HepG2 (cell line): Measurements from ENCODE around the gene CCDC116. TPM values are rescaled to one million over a fixed set of nuclear protein-coding genes. Genes with fewer than 3 reads are reported as not detected.
A peak's percentile ranks its signal among the peaks of the same experiment; 100 is the strongest.

Source experiments
- CBX2 ChIP-seq, 2 experiments: fragments of 200-600 bp in 1 of 2; sonication (generic); formaldehyde crosslinking in 1 of 2; IDR thresholded peaks; 2 replicates each; pipeline versions ENCODE4 v1.7.0 to v1.8.1; 2018 to 2022; ENCODE audit warnings: low read depth in 2 of 2, low read length in 1 of 2, mild to moderate bottlenecking in 1 of 2, missing genetic modification reagents in 1 of 2
- CHD2 ChIP-seq: IDR thresholded peaks from 2 replicates; pipeline ENCODE4 v1.6.1; 2011; ENCODE audit warnings: low read depth, low read length, improper control_type of control experiment
- HMG20A ChIP-seq: IDR thresholded peaks from 2 replicates; pipeline ENCODE4 v1.6.1; 2016; ENCODE audit warnings: borderline replicate concordance
- HNF4G ChIP-seq, 2 experiments: sonication (generic) in 1 of 2; formaldehyde crosslinking in 1 of 2; IDR thresholded peaks; 2 replicates each; pipeline versions ENCODE4 v1.4.0 to v1.6.1; 2011 to 2020; ENCODE audit warnings: borderline replicate concordance in 2 of 2, low read depth in 2 of 2, mild to moderate bottlenecking in 2 of 2, low read length in 1 of 2, missing genetic modification reagents in 1 of 2, moderate library complexity in 1 of 2
- LCORL ChIP-seq, 2 experiments: fragments of 450-650 bp in 1 of 2; sonication (generic) in 1 of 2; formaldehyde crosslinking in 1 of 2; IDR thresholded peaks; 2 replicates each; pipeline versions ENCODE4 v1.5.0 to v1.6.1; 2017 to 2020; ENCODE audit warnings: antibody characterized with exemption in 1 of 2, missing genetic modification reagents in 1 of 2
- MIXL1 ChIP-seq: IDR thresholded peaks from 2 replicates; pipeline ENCODE4 v1.6.1; 2016
- RELA ChIP-seq: sonication (generic); formaldehyde crosslinking; IDR thresholded peaks from 2 replicates; pipeline ENCODE4 v1.4.0; 2020; ENCODE audit warnings: missing genetic modification reagents
- SP1 ChIP-seq, 2 experiments: fragments of 450-650 bp in 1 of 2; sonication (generic) in 1 of 2; formaldehyde crosslinking in 1 of 2; IDR thresholded peaks; 2 replicates each; pipeline versions ENCODE4 v1.4.0 to v1.6.1; 2016 to 2020; ENCODE audit warnings: missing genetic modification reagents in 1 of 2
- TSC22D2 ChIP-seq: sonication (generic); formaldehyde crosslinking; IDR thresholded peaks from 2 replicates; pipeline ENCODE4 v1.5.1; 2020; ENCODE audit warnings: missing genetic modification reagents, mild to moderate bottlenecking, borderline replicate concordance
- ZBTB25 ChIP-seq: IDR thresholded peaks from 2 replicates; pipeline ENCODE4 v1.6.1; 2018; ENCODE audit warnings: missing genetic modification reagents
- ZBTB8A ChIP-seq: sonication (generic); formaldehyde crosslinking; IDR thresholded peaks from 2 replicates; pipeline ENCODE4 v1.4.0; 2020; ENCODE audit warnings: mild to moderate bottlenecking, low read depth, missing genetic modification reagents, borderline replicate concordance
- ZFY ChIP-seq: sonication (generic); formaldehyde crosslinking; IDR thresholded peaks from 2 replicates; pipeline ENCODE4 v1.4.0; 2020; ENCODE audit warnings: missing genetic modification reagents
- ZKSCAN5 ChIP-seq: sonication (generic); formaldehyde crosslinking; IDR thresholded peaks from 2 replicates; pipeline ENCODE4 v1.5.1; 2020; ENCODE audit warnings: mild to moderate bottlenecking, missing genetic modification reagents
- ZMYM3 ChIP-seq: sonication (generic); formaldehyde crosslinking; IDR thresholded peaks from 2 replicates; pipeline ENCODE4 v1.5.1; 2020; ENCODE audit warnings: mild to moderate bottlenecking, missing genetic modification reagents
- ZNF207 ChIP-seq: fragments of 450-650 bp; IDR thresholded peaks from 2 replicates; pipeline ENCODE4 v1.6.1; 2016; ENCODE audit warnings: antibody characterized with exemption, borderline replicate concordance
- ZNF33B ChIP-seq: sonication (generic); formaldehyde crosslinking; IDR thresholded peaks from 2 replicates; pipeline ENCODE4 v1.5.1; 2020; ENCODE audit warnings: mild to moderate bottlenecking, missing genetic modification reagents
- ZNF563 ChIP-seq: sonication (generic); formaldehyde crosslinking; IDR thresholded peaks from 2 replicates; pipeline ENCODE4 v1.8.0; 2022; ENCODE audit warnings: mild to moderate bottlenecking, moderate library complexity, missing genetic modification reagents
- ZNF615 ChIP-seq: sonication (generic); formaldehyde crosslinking; IDR thresholded peaks from 2 replicates; pipeline ENCODE4 v1.5.0; 2020; ENCODE audit warnings: mild to moderate bottlenecking, missing genetic modification reagents, borderline replicate concordance
- ZNF784 ChIP-seq: sonication (generic); formaldehyde crosslinking; IDR thresholded peaks from 2 replicates; pipeline ENCODE4 v1.5.1; 2020; ENCODE audit warnings: missing genetic modification reagents, mild to moderate bottlenecking, borderline replicate concordance
- ZNF878 ChIP-seq: sonication (generic); formaldehyde crosslinking; IDR thresholded peaks from 2 replicates; pipeline ENCODE4 v1.8.1; 2023; ENCODE audit warnings: mild to moderate bottlenecking, missing genetic modification reagents, moderate library complexity
- ZSCAN12 ChIP-seq: sonication (generic); formaldehyde crosslinking; IDR thresholded peaks from 2 replicates; pipeline ENCODE4 v1.9.0; 2021; ENCODE audit warnings: mild to moderate bottlenecking, missing genetic modification reagents
- ZSCAN25 ChIP-seq: sonication (generic); formaldehyde crosslinking; IDR thresholded peaks from 2 replicates; pipeline ENCODE4 v1.8.0; 2022; ENCODE audit warnings: mild to moderate bottlenecking, missing genetic modification reagents
- polyA plus RNA-seq, 8 experiments: library from polyadenylated mRNA; depleted of rRNA in 3 of 8; stranded (reverse) in 7 of 8; unstranded in 1 of 8; fragments of >200 nt; fragmentation: Illumina TruSeq in 4 of 8; extraction: Trizol in 4 of 8; gene quantifications; 2 replicates each; pipeline versions ENCODE4 v1.2.1 to v1.2.3, GENCODE V29; 2011 to 2016; ENCODE audit warnings: low read depth in 4 of 8, missing spikeins in 1 of 8, mixed read lengths in 1 of 8; ENCODE audit not compliant: insufficient read depth in 1 of 8
- total RNA-seq, 5 experiments: library from RNA; depleted of rRNA; stranded (reverse); fragments of >200 nt; fragmentation: Illumina TruSeq; extraction: Trizol; gene quantifications; 2 replicates each; pipeline ENCODE4 v1.2.3, GENCODE V29; 2016; ENCODE audit warnings: low read depth in 1 of 5
- TF ChIP-seq, protein P1 (sequence below): sonication (generic); formaldehyde crosslinking; IDR thresholded peaks from 2 replicates; pipeline ENCODE4 v1.8.0; 2022; ENCODE audit warnings: missing genetic modification reagents, mild to moderate bottlenecking, moderate library complexity, borderline replicate concordance
- TF ChIP-seq, protein P2 (sequence below): sonication (generic); formaldehyde crosslinking; IDR thresholded peaks from 2 replicates; pipeline ENCODE4 v1.5.1; 2020; ENCODE audit warnings: missing genetic modification reagents, mild to moderate bottlenecking, borderline replicate concordance

CCDC116 gene
- total and polyA plus RNA-seq, 2 of the 13 experiments (the other 11 are each of a cell fraction or from before 2014, with no cell fraction given) = 0.15 to 0.33 TPM

DNA sequence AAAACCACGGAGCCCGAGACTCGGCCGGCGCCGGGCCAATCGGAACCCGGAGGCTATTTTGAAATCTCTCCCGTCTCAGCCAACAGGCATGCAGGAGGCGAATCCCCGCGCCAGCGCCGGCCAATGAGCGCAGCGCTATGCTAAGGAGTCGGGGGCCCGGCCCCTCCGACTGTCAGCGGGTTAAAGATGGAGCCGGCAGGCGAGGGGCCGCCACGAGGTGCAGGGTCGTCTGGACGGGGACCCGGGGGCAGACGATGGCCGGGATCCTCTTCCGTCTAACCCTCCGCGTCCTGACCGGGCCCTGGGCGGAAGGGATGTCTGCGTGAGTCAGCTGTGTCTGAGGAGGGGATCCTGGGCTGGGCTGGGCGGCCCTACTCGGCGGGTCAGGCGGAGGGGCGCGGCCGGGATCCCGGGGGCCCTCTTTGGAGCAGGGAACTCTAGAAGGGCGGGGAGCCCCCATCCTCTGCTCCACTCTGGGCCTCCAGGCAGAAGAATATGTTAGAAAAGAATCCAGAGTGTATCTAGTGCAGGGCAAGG, 19.5 kb downstream of the CCDC116 start (continued):
- TF ChIP-seq ZBTB25 (CRISPR knock-in tag) (no peak), ZBTB8A (no peak), RELA (CRISPR knock-in tag) (no peak), ZMYM3 (CRISPR knock-in tag) (no peak), HNF4G (IDR thresholded peaks at IDR 0.05; ENCODE audit: borderline replicate concordance, low read depth, low read length) (no peak), HNF4G (CRISPR knock-in tag; IDR thresholded peaks at IDR 0.05; ENCODE audit: borderline replicate concordance, low read depth) (no peak), ZNF563 (CRISPR knock-in tag) (peak; percentile 56; the same call in 1 of the 2 replicates), CBX2 (IDR thresholded peaks at IDR 0.05; ENCODE audit: low read depth, low read length) (no peak), CBX2 (CRISPR knock-in tag; IDR thresholded peaks at IDR 0.05; ENCODE audit: low read depth) (no peak), ZNF615 (CRISPR knock-in tag) (no peak), SP1 (IDR thresholded peaks at IDR 0.05) (no peak), SP1 (CRISPR knock-in tag; IDR thresholded peaks at IDR 0.05) (no peak), ZNF878 (CRISPR knock-in tag) (no peak), ZKSCAN5 (CRISPR knock-in tag) (no peak), ZNF207 (no peak), ZSCAN25 (no peak), MIXL1 (CRISPR knock-in tag) (no peak), HMG20A (CRISPR knock-in tag) (no peak), ZNF33B (CRISPR knock-in tag) (no peak; the same call in 1 of the 2 replicates), ZFY (CRISPR knock-in tag) (peak; percentile 58), CHD2 (0 out of 2 replicates have a peak, but pooled peaks have one; percentile 7), TSC22D2 (CRISPR knock-in tag) (no peak; the same call in 1 of the 2 replicates), LCORL (IDR thresholded peaks at IDR 0.05) (no peak), LCORL (CRISPR knock-in tag; IDR thresholded peaks at IDR 0.05) (no peak), ZNF784 (CRISPR knock-in tag) (no peak), ZSCAN12 (CRISPR knock-in tag) (no peak)
- TF ChIP-seq, protein P1, sequence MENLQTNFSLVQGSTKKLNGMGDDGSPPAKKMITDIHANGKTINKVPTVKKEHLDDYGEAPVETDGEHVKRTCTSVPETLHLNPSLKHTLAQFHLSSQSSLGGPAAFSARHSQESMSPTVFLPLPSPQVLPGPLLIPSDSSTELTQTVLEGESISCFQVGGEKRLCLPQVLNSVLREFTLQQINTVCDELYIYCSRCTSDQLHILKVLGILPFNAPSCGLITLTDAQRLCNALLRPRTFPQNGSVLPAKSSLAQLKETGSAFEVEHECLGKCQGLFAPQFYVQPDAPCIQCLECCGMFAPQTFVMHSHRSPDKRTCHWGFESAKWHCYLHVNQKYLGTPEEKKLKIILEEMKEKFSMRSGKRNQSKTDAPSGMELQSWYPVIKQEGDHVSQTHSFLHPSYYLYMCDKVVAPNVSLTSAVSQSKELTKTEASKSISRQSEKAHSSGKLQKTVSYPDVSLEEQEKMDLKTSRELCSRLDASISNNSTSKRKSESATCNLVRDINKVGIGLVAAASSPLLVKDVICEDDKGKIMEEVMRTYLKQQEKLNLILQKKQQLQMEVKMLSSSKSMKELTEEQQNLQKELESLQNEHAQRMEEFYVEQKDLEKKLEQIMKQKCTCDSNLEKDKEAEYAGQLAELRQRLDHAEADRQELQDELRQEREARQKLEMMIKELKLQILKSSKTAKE (CRISPR knock-in tag) = no peak
- TF ChIP-seq, protein P2, sequence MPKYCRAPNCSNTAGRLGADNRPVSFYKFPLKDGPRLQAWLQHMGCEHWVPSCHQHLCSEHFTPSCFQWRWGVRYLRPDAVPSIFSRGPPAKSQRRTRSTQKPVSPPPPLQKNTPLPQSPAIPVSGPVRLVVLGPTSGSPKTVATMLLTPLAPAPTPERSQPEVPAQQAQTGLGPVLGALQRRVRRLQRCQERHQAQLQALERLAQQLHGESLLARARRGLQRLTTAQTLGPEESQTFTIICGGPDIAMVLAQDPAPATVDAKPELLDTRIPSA (CRISPR knock-in tag) = no peak
